ENCODE data around the gene ZBTB7C.

ZBTB7C gene

GRCh38 chr18:48391868-48392267 lies 17.3 kb downstream of the ZBTB7C start:
- no peak for TF ChIP-seq CTCF (IDR thresholded peaks at IDR 0.05; ENCODE audit: low read depth, low read length, missing control alignments)
- DNase-seq (ENCODE audit: extremely low read depth, low read depth), result no peak
- H3K4me3 ChIP-seq (replicated peaks; ENCODE audit: low read depth, low read length), result no peak overlapping the region

- TF ChIP-seq CTCF (IDR thresholded peaks at IDR 0.05; ENCODE audit: low read depth, low read length, missing control alignments), result no peak
- DNase-seq (ENCODE audit: extremely low read depth, low read depth), result no peak
- H3K4me3 ChIP-seq (replicated peaks; ENCODE audit: low read depth, low read length), result no peak overlapping the region
Observed at GRCh38 chr18:48390641-48391040, 18.5 kb downstream of the ZBTB7C start.

- H3K4me3 ChIP-seq (replicated peaks; ENCODE audit: low read depth, low read length), result no peak overlapping the region
- DNase-seq (ENCODE audit: extremely low read depth, low read depth), result no peak
- TF ChIP-seq CTCF (IDR thresholded peaks at IDR 0.05; ENCODE audit: low read depth, low read length, missing control alignments), result no peak
Observed at GRCh38 chr18:48388478-48388877, 20.7 kb downstream of the ZBTB7C start.

GRCh38 chr18:48387300-48387699 lies 21.9 kb downstream of the ZBTB7C start:
- no peak overlapping the region for H3K4me3 ChIP-seq (replicated peaks; ENCODE audit: low read depth, low read length)
- no peak for DNase-seq (ENCODE audit: extremely low read depth, low read depth)
- no peak for TF ChIP-seq CTCF (IDR thresholded peaks at IDR 0.05; ENCODE audit: low read depth, low read length, missing control alignments)

- no peak overlapping the region for H3K4me3 ChIP-seq (replicated peaks; ENCODE audit: low read depth, low read length)
- TF ChIP-seq CTCF (IDR thresholded peaks at IDR 0.05; ENCODE audit: low read depth, low read length, missing control alignments), result no peak
- DNase-seq (ENCODE audit: extremely low read depth, low read depth), result no peak
Observed at GRCh38 chr18:48385596-48385995, 23.6 kb downstream of the ZBTB7C start.

- TF ChIP-seq CTCF (IDR thresholded peaks at IDR 0.05; ENCODE audit: low read depth, low read length, missing control alignments), result no peak
- no peak overlapping the region for H3K4me3 ChIP-seq (replicated peaks; ENCODE audit: low read depth, low read length)
- DNase-seq (ENCODE audit: extremely low read depth, low read depth), result no peak
Observed at GRCh38 chr18:48376934-48377333, 32.2 kb downstream of the ZBTB7C start.

GRCh38 chr18:48376406-48376805 lies 32.8 kb downstream of the ZBTB7C start:
- no peak for TF ChIP-seq CTCF (IDR thresholded peaks at IDR 0.05; ENCODE audit: low read depth, low read length, missing control alignments)
- H3K4me3 ChIP-seq (replicated peaks; ENCODE audit: low read depth, low read length), result no peak overlapping the region
- no peak for DNase-seq (ENCODE audit: extremely low read depth, low read depth)

All from HFF-Myc (cell line).